Dendritic cell treated with granulocyte-macrophage colony-stimulating factor and Interleukin-4, amounts not matched to agents 40 ng/mL and 50 ng/mL, for 4 days (primary cell): ENCODE results near the gene ZNF845.
"Not testable (repeated sequence)": the region's sequence is repeated elsewhere in the genome, so short reads cannot be mapped to it uniquely, and the experiment has no call there.

Experiments
- H3K27ac Mint-ChIP-seq: one replicate; pipeline ENCODE4 v1.8.0; 2022; ENCODE audit warnings: mild to moderate bottlenecking, mixed read lengths
- H3K27me3 Mint-ChIP-seq: one replicate; pipeline ENCODE4 v1.8.0; 2022; ENCODE audit warnings: mild to moderate bottlenecking, mixed read lengths
- H3K36me3 Mint-ChIP-seq: one replicate; pipeline ENCODE4 v1.8.0; 2022; ENCODE audit warnings: low read depth, mixed read lengths
- H3K4me1 Mint-ChIP-seq: one replicate; pipeline ENCODE4 v1.8.0; 2022; ENCODE audit warnings: low read depth, mixed read lengths
- H3K4me3 Mint-ChIP-seq: one replicate; pipeline ENCODE4 v1.8.0; 2022; ENCODE audit warnings: mild to moderate bottlenecking, moderate library complexity, mixed read lengths
- H3K9me3 Mint-ChIP-seq: one replicate; pipeline ENCODE4 v1.8.0; 2022; ENCODE audit warnings: mixed read lengths
- intact Hi-C: fragments of 100-400 bp; cut with micrococcal nuclease; formaldehyde crosslinking; loops from one replicate; pipeline ENCODE4 v1.15.0; 2022

The ZNF845 gene

DNA sequence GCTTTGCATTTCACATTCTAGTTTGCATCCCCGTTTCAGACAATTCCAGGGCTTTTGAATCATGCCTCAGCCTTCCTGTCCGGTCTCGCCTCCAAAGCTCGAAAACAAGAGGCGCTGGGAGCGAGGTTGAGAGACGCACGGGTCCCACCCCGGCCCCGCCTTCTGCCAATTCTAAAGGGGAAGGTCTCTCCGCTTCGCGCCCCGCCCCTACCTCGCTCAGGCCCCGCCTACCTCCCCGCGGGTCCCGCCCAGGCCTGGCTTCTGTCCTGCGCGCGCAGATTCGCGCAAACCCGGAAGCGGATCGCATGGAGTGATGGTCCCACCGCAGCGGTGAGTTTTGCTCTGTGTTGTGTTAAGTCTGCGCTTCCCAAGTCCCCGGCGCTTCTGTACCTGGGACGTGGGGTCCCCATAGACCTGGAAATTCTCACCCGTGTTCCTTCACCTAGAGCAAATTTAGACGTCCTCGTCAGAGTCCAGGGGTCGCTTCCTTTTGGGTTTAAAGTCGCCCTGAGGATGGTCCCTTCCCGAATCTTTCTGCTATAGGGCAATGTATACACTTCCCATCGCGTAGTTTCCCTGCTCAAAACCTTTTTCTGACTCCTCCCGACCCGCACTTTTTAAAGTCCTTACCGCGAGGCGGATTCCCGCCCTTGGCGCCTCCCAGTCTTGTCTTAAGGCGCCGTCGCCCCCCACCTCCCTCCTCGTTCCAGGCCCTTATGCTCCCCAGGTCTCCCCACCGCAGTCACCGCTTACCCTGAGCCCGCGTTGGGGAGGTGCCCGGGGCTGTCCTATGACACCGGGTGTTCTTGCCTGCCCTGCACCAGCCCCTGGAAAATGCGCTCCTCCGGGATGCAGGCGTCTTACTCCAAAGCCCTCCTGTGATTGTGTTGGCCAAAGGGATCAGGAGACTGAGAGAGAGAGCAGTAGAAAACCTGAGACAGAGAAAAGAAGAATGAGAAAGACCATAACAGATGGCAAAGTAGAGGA, at the start of gene ZNF845:
Gene ZNF845 (plus strand): TSS at position 287 of the 987 bp plus-strand sequence. CDS start 7,559 bp downstream, outside the sequence.
- intact Hi-C loops: loop anchor here (1.0 to 10.0 kb wide), 3 partner anchors 32 to 139 kb away; partner anchors contain the start of genes ZNF525, ZNF665 and ZNF765

GRCh38 chr19:53285087-53285486, 48.5 kb upstream of the ZNF845 start:
- H3K4me1 Mint-ChIP-seq: no peaks in the 10 kb centered on the region
- H3K27me3 Mint-ChIP-seq: no peaks in the 10 kb centered on the region
- no peak overlapping the region for H3K4me3 Mint-ChIP-seq
- peaks cover 80% of the 10 kb centered on the region for H3K9me3 Mint-ChIP-seq
- intact Hi-C loops: no loop called here
- no peaks in the 10 kb centered on the region for H3K36me3 Mint-ChIP-seq
- no peak overlapping the region for H3K27ac Mint-ChIP-seq

More for the DNA sequence above, at the start of gene ZNF845:
- peaks cover 1% of the 10 kb centered on the region for H3K27me3 Mint-ChIP-seq
- H3K4me1 Mint-ChIP-seq: peaks cover 17% of the 10 kb centered on the region
- H3K27ac Mint-ChIP-seq: peak within 1 kb of the TSS; percentile 86
- peak within 1 kb of the TSS; percentile 81 for H3K4me3 Mint-ChIP-seq
- H3K36me3 Mint-ChIP-seq: peaks cover 61% of the 10 kb centered on the region
- peaks cover 59% of the 10 kb centered on the region for H3K9me3 Mint-ChIP-seq

DNA sequence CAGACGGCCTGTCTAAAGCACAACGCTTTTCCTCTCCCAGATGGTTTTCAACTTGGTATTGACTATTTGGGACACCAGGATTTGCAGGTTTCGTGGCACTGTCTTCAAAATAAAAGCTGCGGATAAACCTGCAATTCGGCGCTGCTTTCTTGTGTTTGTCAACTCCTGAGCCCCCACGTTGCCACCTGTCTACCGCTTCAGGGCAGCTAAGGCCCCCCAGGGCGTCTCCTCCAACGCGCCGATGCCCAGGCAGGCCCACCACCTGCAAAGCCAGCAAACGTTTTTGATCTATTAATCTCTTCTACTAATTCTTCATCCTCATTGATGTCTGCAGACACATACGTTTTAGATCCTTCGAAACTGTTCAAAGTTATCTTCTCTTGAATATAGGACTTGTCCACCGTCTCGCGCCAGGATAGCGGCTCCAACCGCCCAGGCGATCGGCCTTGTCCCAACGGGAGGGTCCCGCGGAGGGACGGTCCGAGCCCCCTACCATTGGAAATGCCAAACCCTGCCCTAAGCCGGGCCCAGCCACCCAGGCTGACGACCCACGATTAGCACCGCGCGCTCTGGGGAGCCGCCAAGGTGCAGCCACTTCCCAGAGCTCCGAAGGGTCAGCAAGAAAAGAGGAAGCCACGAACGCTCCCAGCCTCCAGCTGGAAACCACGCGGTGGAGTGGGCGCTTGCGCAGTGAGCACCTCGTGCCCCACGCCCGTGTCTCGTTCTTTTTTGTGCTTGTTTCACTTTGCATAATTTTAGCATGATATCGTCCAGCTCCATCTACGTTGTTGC, 42.6 kb upstream of the ZNF845 start:
- intact Hi-C loops: no loop called here
- H3K27me3 Mint-ChIP-seq: no peaks in the 10 kb centered on the region
- H3K4me1 Mint-ChIP-seq: no peaks in the 10 kb centered on the region
- H3K9me3 Mint-ChIP-seq: peaks cover 97% of the 10 kb centered on the region
- H3K36me3 Mint-ChIP-seq: no peaks in the 10 kb centered on the region
- H3K4me3 Mint-ChIP-seq: no peak overlapping the region
- no peak overlapping the region for H3K27ac Mint-ChIP-seq

- Mint-ChIP-seq H3K4me1 (no peaks in the 10 kb centered on the region), H3K36me3 (no peaks in the 10 kb centered on the region), H3K27ac (no peak overlapping the region), H3K9me3 (peaks cover 94% of the 10 kb centered on the region), H3K27me3 (no peaks in the 10 kb centered on the region), H3K4me3 (no peak overlapping the region)
- intact Hi-C loops: no loop called here
Observed at GRCh38 chr19:53294786-53295441, 38.6 kb upstream of the ZNF845 start.

DNA sequence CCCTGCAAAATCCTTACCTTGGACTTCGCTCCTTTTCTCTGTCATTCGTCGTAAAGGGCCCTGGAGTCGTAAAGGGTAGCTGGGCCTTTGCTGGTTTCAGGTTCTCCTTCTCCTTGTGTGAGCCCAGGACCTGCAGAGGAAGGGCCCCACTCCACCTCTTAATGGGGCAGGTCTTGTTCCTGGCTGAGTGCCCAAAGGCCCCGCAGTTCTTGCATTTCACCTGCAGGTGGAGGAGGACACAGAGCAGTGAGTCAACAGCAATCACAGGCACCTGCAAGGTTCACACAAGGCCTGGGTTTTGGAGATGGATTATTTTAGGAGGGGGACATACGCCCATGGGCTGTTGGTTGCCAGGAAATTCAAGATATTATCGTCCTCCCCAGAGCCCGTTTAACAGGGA, 32.2 kb upstream of the ZNF845 start:
- peaks cover 89% of the 10 kb centered on the region for H3K9me3 Mint-ChIP-seq
- H3K4me3 Mint-ChIP-seq, H3K27ac Mint-ChIP-seq, intact Hi-C loops, H3K36me3 Mint-ChIP-seq, H3K4me1 Mint-ChIP-seq, H3K27me3 Mint-ChIP-seq: not testable (repeated sequence)

DNA sequence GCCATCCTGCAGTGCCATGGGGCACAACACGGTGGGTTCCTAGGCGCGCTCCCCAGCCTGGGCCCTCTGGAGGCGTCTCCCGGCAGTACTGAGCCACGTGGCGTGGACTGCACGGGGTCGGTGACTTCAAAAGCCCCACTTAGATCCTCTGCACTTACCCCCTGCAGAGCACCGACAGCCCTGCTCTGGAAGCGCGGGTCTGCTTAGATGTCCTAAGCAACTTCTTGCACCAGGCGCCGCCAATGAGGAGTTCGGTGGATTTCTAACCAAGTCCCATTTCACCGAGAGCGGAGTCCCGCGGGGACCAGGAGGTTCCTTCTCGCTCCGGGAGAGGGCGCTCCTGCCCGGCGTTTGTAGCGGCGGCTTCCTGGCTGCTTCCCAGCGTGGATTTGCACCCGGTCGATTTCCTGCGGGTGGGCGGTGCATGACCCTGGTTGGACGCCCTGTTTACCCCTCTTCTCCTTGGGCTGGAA, 25.2 kb upstream of the ZNF845 start:
- intact Hi-C loops: no loop called here
- H3K4me1 Mint-ChIP-seq: no peaks in the 10 kb centered on the region
- H3K27me3 Mint-ChIP-seq: peaks cover 7% of the 10 kb centered on the region
- H3K9me3 Mint-ChIP-seq: peaks cover 95% of the 10 kb centered on the region
- H3K4me3 Mint-ChIP-seq: no peak overlapping the region
- no peaks in the 10 kb centered on the region for H3K36me3 Mint-ChIP-seq
- no peak overlapping the region for H3K27ac Mint-ChIP-seq

DNA sequence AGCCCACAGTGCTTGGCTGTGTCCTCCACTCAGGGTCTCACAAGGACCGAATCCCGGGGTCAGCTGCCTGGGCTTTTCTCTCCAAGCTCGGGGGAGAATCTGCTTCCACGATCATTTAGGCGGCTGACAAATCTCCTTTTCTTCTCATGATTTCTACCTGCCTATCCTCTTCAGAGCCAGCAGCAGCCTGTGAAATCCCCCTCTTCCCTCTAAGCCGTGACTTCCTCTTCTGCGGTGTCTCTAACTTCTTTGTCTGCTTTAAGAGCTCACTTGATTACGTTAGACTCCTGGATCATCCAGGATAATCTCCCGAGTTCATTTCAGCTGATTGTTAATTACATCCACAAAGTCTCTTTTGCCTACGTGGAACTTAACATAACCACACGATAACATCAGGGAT, 22.5 kb upstream of the ZNF845 start:
- H3K4me3 Mint-ChIP-seq: no peak overlapping the region
- intact Hi-C loops: no loop called here
- peaks cover 7% of the 10 kb centered on the region for H3K27me3 Mint-ChIP-seq
- no peaks in the 10 kb centered on the region for H3K36me3 Mint-ChIP-seq
- no peaks in the 10 kb centered on the region for H3K4me1 Mint-ChIP-seq
- H3K9me3 Mint-ChIP-seq: peaks cover 89% of the 10 kb centered on the region
- H3K27ac Mint-ChIP-seq: no peak overlapping the region

DNA sequence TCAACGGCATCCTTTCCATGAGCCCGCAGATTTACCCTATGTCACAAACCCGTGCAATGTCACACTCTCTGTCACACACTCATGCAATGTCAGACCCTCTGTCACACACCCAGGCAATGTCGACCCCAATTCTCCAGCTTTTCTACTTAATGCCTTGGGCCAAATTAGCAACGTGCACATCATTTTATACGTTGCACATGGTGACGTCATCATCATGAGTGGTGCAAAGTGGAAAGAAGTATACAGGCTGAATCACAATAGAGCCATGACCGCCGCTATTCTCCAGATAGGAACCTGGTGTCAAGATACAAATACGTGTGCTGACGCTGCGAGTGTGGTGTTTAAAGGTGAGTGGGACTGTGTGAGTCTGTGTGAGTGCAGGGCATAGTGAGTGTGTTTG, 21.7 kb upstream of the ZNF845 start:
- no peaks in the 10 kb centered on the region for H3K4me1 Mint-ChIP-seq
- intact Hi-C loops: no loop called here
- H3K27ac Mint-ChIP-seq: no peak overlapping the region
- no peak overlapping the region for H3K4me3 Mint-ChIP-seq
- H3K9me3 Mint-ChIP-seq: peaks cover 89% of the 10 kb centered on the region
- H3K36me3 Mint-ChIP-seq: no peaks in the 10 kb centered on the region
- peaks cover 7% of the 10 kb centered on the region for H3K27me3 Mint-ChIP-seq

- Mint-ChIP-seq H3K4me1 (peaks cover 9% of the 10 kb centered on the region), H3K36me3 (peaks cover 20% of the 10 kb centered on the region), H3K9me3 (peaks cover 71% of the 10 kb centered on the region), H3K27ac (no peak overlapping the region), H3K27me3 (peaks cover 3% of the 10 kb centered on the region), H3K4me3 (peak overlapping the region; percentile 27)
- intact Hi-C loops: no loop called here
Observed at GRCh38 chr19:53328967-53329366, 4.6 kb upstream of the ZNF845 start.

DNA sequence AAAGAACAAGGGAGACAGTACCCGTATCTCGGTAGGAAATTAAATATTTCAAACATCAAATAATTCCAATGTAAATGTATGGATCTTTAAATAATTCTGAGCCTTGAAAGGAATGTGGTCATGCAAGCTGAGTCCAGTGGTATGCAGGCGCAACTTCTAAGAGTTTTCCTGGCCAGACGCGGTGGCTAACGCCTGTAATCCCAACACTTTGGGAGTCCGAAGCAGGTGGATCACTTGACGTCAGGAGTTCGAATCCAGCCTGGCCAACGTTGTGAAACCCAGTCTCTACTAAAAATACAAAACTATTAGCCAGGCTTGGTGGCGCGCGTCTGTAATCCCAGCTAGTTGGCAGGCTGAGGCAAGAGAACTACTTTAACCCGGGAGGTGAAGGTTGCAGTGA, 1.1 kb upstream of the ZNF845 start:
- H3K27ac Mint-ChIP-seq: no peak overlapping the region
- peaks cover 3% of the 10 kb centered on the region for H3K27me3 Mint-ChIP-seq
- peaks cover 51% of the 10 kb centered on the region for H3K36me3 Mint-ChIP-seq
- peaks cover 59% of the 10 kb centered on the region for H3K9me3 Mint-ChIP-seq
- H3K4me1 Mint-ChIP-seq: peaks cover 17% of the 10 kb centered on the region
- H3K4me3 Mint-ChIP-seq: peak overlapping the region; percentile 69
- intact Hi-C loops: loop anchor here (2.0 to 10.0 kb wide), 2 partner anchors 62 to 138 kb away; partner anchors contain the start of genes ZNF665 and ZNF765

DNA sequence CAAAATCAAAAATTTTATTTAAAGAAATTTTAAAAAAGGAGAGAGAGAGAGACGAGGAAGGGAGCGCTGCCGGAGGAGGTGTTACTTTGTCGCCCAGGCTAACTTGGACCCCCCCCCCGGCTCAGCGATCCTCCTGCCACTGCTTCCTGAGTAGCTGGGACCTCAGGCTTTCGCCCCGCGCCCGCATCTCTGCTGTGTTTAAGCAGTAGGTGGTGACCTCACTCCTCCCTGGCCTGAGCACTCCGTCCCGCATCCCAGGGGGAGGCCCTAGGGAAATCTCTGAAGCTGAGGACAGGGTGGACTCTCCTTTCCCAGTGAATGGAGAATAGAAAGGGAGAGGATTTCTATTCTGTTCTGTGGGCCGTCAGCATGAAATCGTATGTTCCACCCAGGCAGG, 485 bp upstream of the ZNF845 start:
- peak overlapping the region; percentile 86 for H3K27ac Mint-ChIP-seq
- H3K27me3 Mint-ChIP-seq: peaks cover 3% of the 10 kb centered on the region
- H3K9me3 Mint-ChIP-seq: peaks cover 59% of the 10 kb centered on the region
- intact Hi-C loops: loop anchor here (1.0 to 10.0 kb wide), 3 partner anchors 32 to 138 kb away; partner anchors contain the start of genes ZNF525, ZNF665 and ZNF765
- H3K4me1 Mint-ChIP-seq: peaks cover 17% of the 10 kb centered on the region
- H3K36me3 Mint-ChIP-seq: peaks cover 57% of the 10 kb centered on the region
- H3K4me3 Mint-ChIP-seq: peak overlapping the region; percentile 81

DNA sequence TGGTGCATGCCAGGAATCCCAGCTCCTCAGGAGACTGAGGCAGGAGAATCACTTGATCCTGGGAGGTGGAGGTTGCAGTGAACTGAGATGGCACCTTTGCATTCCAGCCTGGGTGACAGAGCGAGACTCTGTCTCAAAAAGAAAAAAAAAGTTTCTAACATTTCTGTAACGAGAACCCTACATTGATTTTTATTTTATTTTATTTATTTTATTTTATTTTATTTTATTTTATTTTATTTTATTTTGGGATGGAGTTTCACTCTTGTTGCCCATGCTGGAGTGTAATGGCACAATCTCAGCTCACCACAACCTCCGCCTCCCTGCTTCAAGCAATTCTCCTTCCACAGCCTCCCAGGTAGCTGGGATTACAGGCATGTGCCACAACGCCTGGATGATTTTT, 10.9 kb downstream of the ZNF845 start:
- peaks cover 100% of the 10 kb centered on the region for H3K36me3 Mint-ChIP-seq
- H3K27me3 Mint-ChIP-seq, H3K4me3 Mint-ChIP-seq, H3K27ac Mint-ChIP-seq, intact Hi-C loops, H3K4me1 Mint-ChIP-seq: not testable (repeated sequence)
- peaks cover 93% of the 10 kb centered on the region for H3K9me3 Mint-ChIP-seq

DNA sequence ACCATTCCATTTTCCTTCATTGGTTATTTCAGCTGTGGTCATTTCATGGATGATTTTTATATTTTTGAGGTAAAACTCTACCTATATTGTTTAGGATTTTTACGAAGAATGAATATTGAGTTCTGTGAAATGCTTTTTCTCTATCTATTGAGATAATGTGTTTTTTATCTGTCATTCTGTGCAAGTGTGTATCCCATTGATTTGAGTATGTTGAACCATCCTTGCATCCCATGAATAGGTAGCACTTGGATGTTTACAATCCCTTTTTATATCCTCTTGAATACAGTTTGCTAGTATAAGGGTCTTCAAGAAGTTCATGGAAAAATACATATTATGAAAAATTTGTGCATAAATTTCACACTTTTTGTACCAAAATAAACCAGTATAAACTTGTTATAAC, 22.2 kb downstream of the ZNF845 start:
- Mint-ChIP-seq H3K4me3 (no peak overlapping the region), H3K9me3 (peaks cover 87% of the 10 kb centered on the region), H3K27me3 (peaks cover 3% of the 10 kb centered on the region), H3K27ac (no peak overlapping the region), H3K4me1 (no peaks in the 10 kb centered on the region), H3K36me3 (peaks cover 26% of the 10 kb centered on the region)
- intact Hi-C loops: no loop called here
